K562 (cell line): ENCODE data around the gene CACNA1S. TPM values are rescaled to one million over a fixed set of nuclear protein-coding genes. Genes with fewer than 3 reads are reported as not detected.

Source experiments
- ATAC-seq: fragments of 200-7000 bp; cut with Tn5 transposase; 3 replicates; pipeline ENCODE4 v1.9.1; 2020; ENCODE audit warnings: moderate library complexity
- BruUV-seq: library from RNA; stranded (reverse); fragments of 400-500 nt; replicated peaks from 2 replicates; lab custom pipeline; 2021; lab: Mats Ljungman, UMichigan
- CTCF ChIA-PET: fragments of 300-600 bp; formaldehyde crosslinking; extraction: SDS; loops from one replicate; lab custom pipeline; 2021; ENCODE audit warnings: low intra/inter-chr PET ratio; lab: Yijun Ruan, JAX
- POLR2A ChIA-PET: fragments of 300-600, 350-650 bp; sonication (Branson Sonifier 250); formaldehyde crosslinking; extraction: SDS; loops from one replicate; lab custom pipeline; 2021; ENCODE audit warnings: antibody characterized with exemption, inconsistent platforms; lab: Yijun Ruan, JAX
- DNase-seq, 4 experiments: peaks; one replicate each; pipeline versions ENCODE4 v3.0.0 to v3.0.0-alpha.2; 2011 to 2018; ENCODE audit warnings: low spot score in 3 of 4, mixed read lengths in 3 of 4; ENCODE audit errors: extremely low read depth in 1 of 4
- FAIRE-seq: peaks from 2 replicates; lab custom pipeline; 2011; peaks lifted over from hg19 to GRCh38; lab: Jason Lieb, UNC
- H2AFZ ChIP-seq: 2 replicates; pipeline ENCODE4 v1.6.0; 2011; ENCODE audit warnings: low read depth, low read length, control low read depth, inconsistent platforms
- H3K27ac ChIP-seq: fragments of 200-600 bp; 3 replicates; pipeline ENCODE4 v1.8.0; 2011; ENCODE audit warnings: low read depth, mild to moderate bottlenecking, control low read depth, inconsistent platforms, low read length, moderate library complexity, mixed read lengths; ENCODE audit errors: extremely low read depth
- H3K27me3 ChIP-seq, 2 experiments: fragments of 300-600 bp in 1 of 2; 2 replicates in 1 of 2; 3 replicates in 1 of 2; pipeline versions ENCODE4 v1.6.0 to v1.8.0; 2011; ENCODE audit warnings: inconsistent platforms in 2 of 2, low read length in 2 of 2, mild to moderate bottlenecking in 1 of 2, mixed read lengths in 1 of 2, moderate library complexity in 1 of 2; ENCODE audit not compliant: control insufficient read depth in 2 of 2, insufficient read depth in 2 of 2
- H3K36me3 ChIP-seq: fragments of 300-600 bp; 3 replicates; pipeline ENCODE4 v1.8.0; 2011; ENCODE audit warnings: mild to moderate bottlenecking, low read length, inconsistent platforms; ENCODE audit not compliant: control insufficient read depth, insufficient read depth
- H3K4me1 ChIP-seq, 2 experiments: fragments of 200-600 bp in 1 of 2; replicated peaks in 1 of 2; 2 replicates in 1 of 2; 3 replicates in 1 of 2; pipeline versions ENCODE4 v1.5.1 to v1.8.0; 2011; ENCODE audit warnings: inconsistent platforms in 2 of 2, low read length in 2 of 2, mild to moderate bottlenecking in 1 of 2, mixed read lengths in 1 of 2, moderate library complexity in 1 of 2; ENCODE audit not compliant: control insufficient read depth in 2 of 2, insufficient read depth in 2 of 2
- H3K4me2 ChIP-seq: 2 replicates; pipeline ENCODE4 v1.6.1; 2011; ENCODE audit warnings: low read length, control low read depth, inconsistent platforms, mixed read lengths; ENCODE audit not compliant: insufficient read depth
- H3K4me3 ChIP-seq: fragments of 200-600 bp; sonication (generic), shearing (Covaris generic); 2 replicates; pipeline ENCODE4 v1.5.1; 2016; ENCODE audit warnings: control low read depth, inconsistent platforms
- H3K79me2 ChIP-seq: fragments of 200-600 bp; 3 replicates; pipeline ENCODE4 v1.8.0; 2011; ENCODE audit warnings: low read length, inconsistent platforms; ENCODE audit not compliant: control insufficient read depth, insufficient read depth
- H3K9ac ChIP-seq, 2 experiments: 2 replicates each; pipeline versions ENCODE4 v1.6.0 to v1.6.1; 2011; ENCODE audit warnings: low read depth in 2 of 2, low read length in 2 of 2, control low read depth in 1 of 2, inconsistent platforms in 1 of 2, mild to moderate bottlenecking in 1 of 2, mixed read lengths in 1 of 2; ENCODE audit not compliant: insufficient read depth in 1 of 2
- H3K9me1 ChIP-seq: one replicate; pipeline ENCODE4 v1.6.0; 2011; ENCODE audit warnings: inconsistent platforms, mild to moderate bottlenecking, low read length, moderate library complexity; ENCODE audit not compliant: control insufficient read depth, insufficient read depth
- H3K9me3 ChIP-seq: replicated peaks from 2 replicates; pipeline ENCODE4 v1.5.1; 2011; ENCODE audit warnings: low read depth, low read length, inconsistent platforms; ENCODE audit not compliant: control insufficient read depth, insufficient read depth
- H4K20me1 ChIP-seq: replicated peaks from 2 replicates; pipeline ENCODE4 v1.6.1; 2011; ENCODE audit warnings: low read length, inconsistent platforms, mixed read lengths; ENCODE audit not compliant: control insufficient read depth, insufficient read depth
- GATA2 ChIP-seq: sonication (generic); formaldehyde crosslinking; IDR thresholded peaks from 2 replicates; pipeline ENCODE4 v1.4.0; 2020; ENCODE audit warnings: mild to moderate bottlenecking, missing genetic modification reagents
- MEF2A ChIP-seq: IDR thresholded peaks from 2 replicates; pipeline ENCODE4 v1.6.1; 2011; ENCODE audit warnings: low read depth, mild to moderate bottlenecking, low read length, moderate library complexity; ENCODE audit not compliant: control insufficient read depth
- OTX1 ChIP-seq: fragments of 450-650 bp; formaldehyde crosslinking; IDR thresholded peaks from 2 replicates; pipeline ENCODE4 v1.4.0; 2022; ENCODE audit warnings: mild to moderate bottlenecking
- RAD51 ChIP-seq: fragments of 450-650 bp; IDR thresholded peaks from 2 replicates; pipeline ENCODE4 v1.7.1; 2016; ENCODE audit warnings: low read depth, mild to moderate bottlenecking, borderline replicate concordance
- RBFOX2 ChIP-seq: fragments of 200-400 bp; formaldehyde crosslinking; IDR thresholded peaks from 2 replicates; pipeline ENCODE4 v1.6.1; 2017; ENCODE audit warnings: low read depth, mild to moderate bottlenecking, low read length, moderate library complexity
- RHOXF2B ChIP-seq: fragments of 250-450 bp; sonication (Bioruptor Pico); conservative IDR thresholded peaks from 2 replicates; pipeline ENCODE4 v1.5.1; 2021
- XRCC5 ChIP-seq: fragments of 200-400 bp; formaldehyde crosslinking; IDR thresholded peaks from 2 replicates; pipeline ENCODE4 v1.6.1; 2017; ENCODE audit warnings: low read depth, mild to moderate bottlenecking, low read length
- ZNF165 ChIP-seq: fragments of 250-450 bp; sonication (Bioruptor Pico); IDR thresholded peaks from 2 replicates; pipeline ENCODE4 v1.4.0; 2020; ENCODE audit warnings: borderline replicate concordance
- ZNF263 ChIP-seq: sonication (generic); formaldehyde crosslinking; IDR thresholded peaks from 2 replicates; pipeline ENCODE4 v1.8.0; 2022; ENCODE audit warnings: mild to moderate bottlenecking, missing genetic modification reagents, borderline replicate concordance
- ZNF384 ChIP-seq: IDR thresholded peaks from 2 replicates; pipeline ENCODE4 v1.6.1; 2012; ENCODE audit warnings: low read depth, low read length, improper control_type of control experiment
- WGBS: fragments of 100-300 bp; shearing (Covaris generic); methylation state at CpG from one replicate; pipeline ENCODE4 v1.1.6; 2016; ENCODE audit warnings: low coverage, mixed read lengths; ENCODE audit not compliant: insufficient coverage; ENCODE audit errors: missing lambda C conversion rate; 5-methylcytosine and 5-hydroxymethylcytosine counted together
- in situ Hi-C: fragments of 300-500 bp; cut with MboI; formaldehyde crosslinking; loops from 4 replicates; pipeline ENCODE4 v1.15.0; 2018; ENCODE audit warnings: inconsistent platforms, mixed read lengths
- intact Hi-C: fragments of 100-400 bp; cut with micrococcal nuclease; formaldehyde crosslinking; loops from 2 replicates; pipeline ENCODE4 v1.14.2; 2022
- polyA plus RNA-seq, 8 experiments: library from polyadenylated mRNA; depleted of rRNA in 4 of 8; stranded (reverse) in 5 of 8; unstranded in 3 of 8; fragments of >200 nt; fragmentation: Nextera tagmentation in 2 of 8; fragmentation: Illumina TruSeq in 1 of 8; extraction: Ambion mirVana in 2 of 8; extraction: Trizol in 1 of 8; gene quantifications; 2 replicates each; pipeline versions ENCODE4 v1.2.1 to v1.2.3, GENCODE V29; 2011 to 2014; ENCODE audit warnings: inconsistent platforms in 1 of 8, missing spikeins in 1 of 8
- total RNA-seq, 7 experiments: library from RNA; depleted of rRNA in 6 of 7; stranded (reverse); fragments of >200 nt in 6 of 7; fragmentation: Illumina TruSeq in 2 of 7; extraction: Trizol in 2 of 7; gene quantifications; 2 replicates each; pipeline versions ENCODE4 v1.2.1 to v1.2.3, GENCODE V29; 2011 to 2021; ENCODE audit warnings: low replicate concordance in 1 of 7
- TF ChIP-seq, protein P1 (sequence below), 3 experiments: IDR thresholded peaks in 2 of 3; conservative IDR thresholded peaks in 1 of 3; 2 replicates each; pipeline ENCODE4 v1.5.1; 2011 to 2012; ENCODE audit warnings: low read length in 3 of 3, mild to moderate bottlenecking in 3 of 3, control low read depth in 2 of 3, improper control_type of control experiment in 1 of 3, inconsistent platforms in 1 of 3, low read depth in 1 of 3, mixed read lengths in 1 of 3, moderate library complexity in 1 of 3; ENCODE audit not compliant: insufficient read depth in 2 of 3
- TF ChIP-seq, protein P2 (sequence below): fragments of 250-450 bp; sonication (Bioruptor Pico); IDR thresholded peaks from 2 replicates; pipeline ENCODE4 v1.8.0; 2021; ENCODE audit warnings: moderate library complexity, mild to moderate bottlenecking, inconsistent platforms

Gene CACNA1S
- total and polyA plus RNA-seq, 9 of the 15 experiments (the other 6 are each of a cell fraction or from before 2014, with no cell fraction given) = not detected

DNA sequence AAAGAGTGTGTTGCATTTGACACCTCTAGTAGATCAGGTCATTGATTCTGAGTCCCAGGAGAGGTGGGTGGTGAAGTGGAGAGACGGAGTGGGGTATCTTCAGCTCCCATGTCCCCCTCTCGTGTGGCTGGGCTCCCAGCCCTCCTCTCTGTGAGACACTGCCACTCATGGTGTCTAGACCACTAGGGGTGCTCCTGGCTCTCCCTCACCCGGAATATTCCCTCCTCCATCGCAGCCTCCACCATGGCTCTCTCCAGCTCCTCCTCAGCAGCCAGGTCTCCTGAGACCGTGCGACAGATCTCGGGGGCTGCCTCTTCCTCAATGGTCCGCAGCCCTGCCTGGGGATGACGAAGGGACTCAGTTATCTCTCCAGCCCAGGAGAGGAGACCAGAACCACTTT is 68.1 kb downstream of the CACNA1S start:
- no peak for FAIRE-seq
- Histone ChIP-seq H4K20me1 (peaks cover 6% of the 10 kb centered on the region; the same call in 1 of the 2 replicates), H3K36me3 (no peaks in the 10 kb centered on the region), H3K4me2 (no peak overlapping the region), H3K4me1 (no peaks in the 10 kb centered on the region), H3K9me3 (no peaks in the 10 kb centered on the region), H2AFZ (no peak overlapping the region), H3K9me1 (no peaks in the 10 kb centered on the region), H3K9ac (no peak overlapping the region), H3K79me2 (no peaks in the 10 kb centered on the region), H3K27me3 (peaks cover 8 to 27% of the 10 kb centered on the region in 2 experiments; a peak in 3 of 5 replicates), H3K4me3 (no peak overlapping the region), H3K27ac (no peak overlapping the region)
- POLR2A ChIA-PET = interaction anchor here (0.6 to 0.8 kb wide), 2 partner anchors 15 to 73 kb away, joined by 3 to 4 read pairs; no protein-coding TSS in a partner anchor
- intact Hi-C loops (loop anchor here (5.0 to 10.0 kb wide), 3 partner anchors 71 to 479 kb away; partner anchors contain the start of genes CACNA1S and KIF14), in situ Hi-C loops (loop anchor here (5.0 kb wide), 1 partner anchor 67 kb away; no protein-coding TSS in a partner anchor)
- WGBS = 5% methylated on average over 9 of the region's 9 CpGs
- peak; percentile 24; the same call in 2 of the 3 replicates for ATAC-seq
- CTCF ChIA-PET = interaction anchor here (1.1 to 4.3 kb wide), 2 partner anchors 72 to 422 kb away, joined by 3 to 76 read pairs; no protein-coding TSS in a partner anchor
- no TSS peak for BruUV-seq
- peak in 1 of 4 experiments; percentile 37 for DNase-seq
- TF ChIP-seq, protein P1, sequence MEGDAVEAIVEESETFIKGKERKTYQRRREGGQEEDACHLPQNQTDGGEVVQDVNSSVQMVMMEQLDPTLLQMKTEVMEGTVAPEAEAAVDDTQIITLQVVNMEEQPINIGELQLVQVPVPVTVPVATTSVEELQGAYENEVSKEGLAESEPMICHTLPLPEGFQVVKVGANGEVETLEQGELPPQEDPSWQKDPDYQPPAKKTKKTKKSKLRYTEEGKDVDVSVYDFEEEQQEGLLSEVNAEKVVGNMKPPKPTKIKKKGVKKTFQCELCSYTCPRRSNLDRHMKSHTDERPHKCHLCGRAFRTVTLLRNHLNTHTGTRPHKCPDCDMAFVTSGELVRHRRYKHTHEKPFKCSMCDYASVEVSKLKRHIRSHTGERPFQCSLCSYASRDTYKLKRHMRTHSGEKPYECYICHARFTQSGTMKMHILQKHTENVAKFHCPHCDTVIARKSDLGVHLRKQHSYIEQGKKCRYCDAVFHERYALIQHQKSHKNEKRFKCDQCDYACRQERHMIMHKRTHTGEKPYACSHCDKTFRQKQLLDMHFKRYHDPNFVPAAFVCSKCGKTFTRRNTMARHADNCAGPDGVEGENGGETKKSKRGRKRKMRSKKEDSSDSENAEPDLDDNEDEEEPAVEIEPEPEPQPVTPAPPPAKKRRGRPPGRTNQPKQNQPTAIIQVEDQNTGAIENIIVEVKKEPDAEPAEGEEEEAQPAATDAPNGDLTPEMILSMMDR (IDR thresholded peaks at IDR 0.05 in 2 of 3, conservative IDR thresholded peaks at IDR 0.05 in 1 of 3; ENCODE audit: insufficient read depth in 2 of 3, low read depth in 1 of 3, low read length in 3 of 3) = 0 out of 6 replicates have a peak, but pooled peaks of 2 of the 3 experiments have one; percentile 12 to 15
- TF ChIP-seq GATA2 (CRISPR knock-in tag) = no peak
- TF ChIP-seq RBFOX2 = no peak
- no peak for TF ChIP-seq RHOXF2B
- no peak for TF ChIP-seq RAD51
- TF ChIP-seq ZNF263 (CRISPR knock-in tag) = peak; percentile 82
- TF ChIP-seq MEF2A = no peak
- no peak for TF ChIP-seq ZNF165 (CRISPR knock-in tag)
- TF ChIP-seq XRCC5 = no peak
- TF ChIP-seq OTX1 (CRISPR knock-in tag) = no peak
- TF ChIP-seq, protein P2, sequence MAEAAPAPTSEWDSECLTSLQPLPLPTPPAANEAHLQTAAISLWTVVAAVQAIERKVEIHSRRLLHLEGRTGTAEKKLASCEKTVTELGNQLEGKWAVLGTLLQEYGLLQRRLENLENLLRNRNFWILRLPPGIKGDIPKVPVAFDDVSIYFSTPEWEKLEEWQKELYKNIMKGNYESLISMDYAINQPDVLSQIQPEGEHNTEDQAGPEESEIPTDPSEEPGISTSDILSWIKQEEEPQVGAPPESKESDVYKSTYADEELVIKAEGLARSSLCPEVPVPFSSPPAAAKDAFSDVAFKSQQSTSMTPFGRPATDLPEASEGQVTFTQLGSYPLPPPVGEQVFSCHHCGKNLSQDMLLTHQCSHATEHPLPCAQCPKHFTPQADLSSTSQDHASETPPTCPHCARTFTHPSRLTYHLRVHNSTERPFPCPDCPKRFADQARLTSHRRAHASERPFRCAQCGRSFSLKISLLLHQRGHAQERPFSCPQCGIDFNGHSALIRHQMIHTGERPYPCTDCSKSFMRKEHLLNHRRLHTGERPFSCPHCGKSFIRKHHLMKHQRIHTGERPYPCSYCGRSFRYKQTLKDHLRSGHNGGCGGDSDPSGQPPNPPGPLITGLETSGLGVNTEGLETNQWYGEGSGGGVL (CRISPR knock-in tag) = no peak
- no peak for TF ChIP-seq ZNF384
